RWPE2 (cell line): ENCODE results near the gene AKAP13.
A peak's percentile ranks its signal among the peaks of the same experiment; 100 is the strongest.
"Not testable (repeated sequence)": the region's sequence is repeated elsewhere in the genome, so short reads cannot be mapped to it uniquely, and the experiment has no call there.

Experiments used
- ATAC-seq: fragments of 200-7000 bp; cut with Tn5 transposase; 3 replicates; pipeline ENCODE4 v1.9.1; 2021; ENCODE audit warnings: low read depth
- DNase-seq: peaks from one replicate; pipeline ENCODE4 v3.0.0-alpha.2; 2020; ENCODE audit warnings: low spot score
- H3K27ac ChIP-seq: fragments of 450-650 bp; 2 replicates; pipeline ENCODE4 v1.5.1; 2017; ENCODE audit warnings: mild to moderate bottlenecking; ENCODE audit not compliant: poor library complexity, severe bottlenecking
- H3K27me3 ChIP-seq: fragments of 250-450 bp; sonication (Bioruptor Pico); 2 replicates; pipeline ENCODE4 v1.5.1; 2021; ENCODE audit warnings: mild to moderate bottlenecking, moderate library complexity; ENCODE audit not compliant: insufficient read depth, poor library complexity, severe bottlenecking
- H3K36me3 ChIP-seq: fragments of 250-450 bp; sonication (Bioruptor Pico); 2 replicates; pipeline ENCODE4 v1.5.1; 2020; ENCODE audit warnings: low read depth, mild to moderate bottlenecking, moderate library complexity
- H3K4me1 ChIP-seq: fragments of 250-450 bp; sonication (Bioruptor Pico); 2 replicates; pipeline ENCODE4 v1.5.1; 2021; ENCODE audit warnings: mild to moderate bottlenecking, moderate library complexity; ENCODE audit not compliant: insufficient read depth, poor library complexity, severe bottlenecking
- H3K4me3 ChIP-seq: fragments of 250-450 bp; sonication (Bioruptor Pico); 2 replicates; pipeline ENCODE4 v1.5.1; 2021; ENCODE audit warnings: mild to moderate bottlenecking, moderate library complexity; ENCODE audit not compliant: severe bottlenecking
- H3K9me3 ChIP-seq: fragments of 250-450 bp; sonication (Bioruptor Pico); 2 replicates; pipeline ENCODE4 v1.5.1; 2021; ENCODE audit warnings: mild to moderate bottlenecking, moderate library complexity; ENCODE audit not compliant: severe bottlenecking
- CTCF ChIP-seq: fragments of 450-650 bp; IDR thresholded peaks from one replicate; pipeline ENCODE4 v1.5.1; 2017; ENCODE audit warnings: mild to moderate bottlenecking, moderate library complexity; ENCODE audit not compliant: poor library complexity, severe bottlenecking

The AKAP13 gene

GRCh38 chr15:85346462-85347084 lies 33.8 kb upstream of the AKAP13 start:
- H3K4me3 ChIP-seq, H3K9me3 ChIP-seq, ATAC-seq, DNase-seq, H3K27me3 ChIP-seq, H3K36me3 ChIP-seq: not testable (repeated sequence)
- Histone ChIP-seq H3K4me1 (peaks cover 26% of the 10 kb centered on the region), H3K27ac (peak overlapping the region; percentile 100)

GRCh38 chr15:85347264-85348047 lies 32.9 kb upstream of the AKAP13 start:
- DNase-seq, H3K36me3 ChIP-seq, ATAC-seq, H3K4me3 ChIP-seq, H3K27ac ChIP-seq, H3K27me3 ChIP-seq, H3K9me3 ChIP-seq: not testable (repeated sequence)
- H3K4me1 ChIP-seq, result peaks cover 32% of the 10 kb centered on the region

- H3K4me1 ChIP-seq, result peaks cover 27% of the 10 kb centered on the region
- H3K4me3 ChIP-seq, H3K9me3 ChIP-seq, H3K27ac ChIP-seq, ATAC-seq, DNase-seq, H3K36me3 ChIP-seq, H3K27me3 ChIP-seq: not testable (repeated sequence)
Observed at GRCh38 chr15:85348048-85348766, 32.2 kb upstream of the AKAP13 start.

GRCh38 chr15:85349062-85349461 lies 31.3 kb upstream of the AKAP13 start:
- H3K27me3 ChIP-seq, H3K4me3 ChIP-seq, DNase-seq, H3K9me3 ChIP-seq, ATAC-seq, H3K27ac ChIP-seq, H3K36me3 ChIP-seq: not testable (repeated sequence)
- H3K4me1 ChIP-seq, result peaks cover 22% of the 10 kb centered on the region

- DNase-seq (no peak), ATAC-seq (no peak)
- no peaks in the 10 kb centered on the region for H3K9me3 ChIP-seq
- H3K4me3 ChIP-seq, result no peak overlapping the region
- H3K27ac ChIP-seq, result no peak overlapping the region
- no peaks in the 10 kb centered on the region for H3K27me3 ChIP-seq
- no peaks in the 10 kb centered on the region for H3K36me3 ChIP-seq
- no peak for TF ChIP-seq CTCF
- peaks cover 13% of the 10 kb centered on the region for H3K4me1 ChIP-seq
Observed at GRCh38 chr15:85350395-85350794, 30.0 kb upstream of the AKAP13 start.

GRCh38 chr15:85351501-85351900 lies 28.9 kb upstream of the AKAP13 start:
- H3K9me3 ChIP-seq, H3K27me3 ChIP-seq, H3K4me3 ChIP-seq, H3K4me1 ChIP-seq, DNase-seq, H3K36me3 ChIP-seq, ATAC-seq: not testable (repeated sequence)
- peak overlapping the region; percentile 20 for H3K27ac ChIP-seq

GRCh38 chr15:85351965-85352364 lies 28.4 kb upstream of the AKAP13 start:
- TF ChIP-seq CTCF, result no peak
- peak; percentile 85 for ATAC-seq
- Histone ChIP-seq H3K27me3 (no peaks in the 10 kb centered on the region), H3K27ac (peak overlapping the region; percentile 20), H3K36me3 (no peaks in the 10 kb centered on the region), H3K4me1 (peaks cover 6% of the 10 kb centered on the region), H3K9me3 (no peaks in the 10 kb centered on the region), H3K4me3 (no peak overlapping the region)
- no peak for DNase-seq
